Body of pancreas (tissue), 4 donors: ENCODE results near the gene USP36. TPM values are rescaled to one million over a fixed set of nuclear protein-coding genes. Genes with fewer than 3 reads are reported as not detected.

Experiments
- ATAC-seq: fragments of 150-250 bp; one replicate; pipeline ENCODE4 v1.9.1; 2016
- DNase-seq, 4 donors: peaks; one replicate each; pipeline ENCODE4 v3.0.0-alpha.2; 2019
- H3K27ac ChIP-seq, 4 donors: fragments of 200-600 bp; sonication (generic); 1 replicate in 3 of 4; 2 replicates in 1 of 4; pipeline versions ENCODE4 v1.5.1 to v1.6.1; 2016 to 2019; ENCODE audit warnings: mild to moderate bottlenecking in 1 of 4, mixed read lengths in 1 of 4, moderate library complexity in 1 of 4
- H3K27me3 ChIP-seq, 2 donors: fragments of 200-600 bp; sonication (generic); one replicate each; pipeline ENCODE4 v1.6.0; 2016; ENCODE audit warnings: mild to moderate bottlenecking in 1 of 2
- H3K36me3 ChIP-seq, 2 donors: fragments of 200-600 bp; sonication (generic); replicated peaks in 1 of 2; 2 replicates each; pipeline ENCODE4 v1.5.1; 2016; ENCODE audit warnings: low read depth in 2 of 2; ENCODE audit not compliant: insufficient read depth in 1 of 2
- H3K4me1 ChIP-seq: fragments of 200-600 bp; sonication (generic); one replicate; pipeline ENCODE4 v1.6.0; 2016
- H3K4me3 ChIP-seq, 2 donors: fragments of 200-600 bp; sonication (generic); 1 replicate in 1 of 2; 2 replicates in 1 of 2; pipeline ENCODE4 v1.5.1; 2016 to 2019
- H3K9me3 ChIP-seq, 3 donors: fragments of 200-600 bp; sonication (generic); 1 replicate in 2 of 3; 2 replicates in 1 of 3; pipeline ENCODE4 v1.5.1; 2016
- CTCF ChIP-seq, 7 experiments: fragments of 450-650 bp in 4 of 7; fragments of 200-600 bp in 3 of 7; sonication (generic) in 3 of 7; IDR thresholded peaks; one replicate each; pipeline ENCODE4 v1.5.1; 2016 to 2019; ENCODE audit warnings: antibody characterized with exemption in 7 of 7
- POLR2A ChIP-seq, 3 donors: fragments of 450-650 bp; IDR thresholded peaks; one replicate each; pipeline ENCODE4 v1.6.1; 2016; ENCODE audit warnings: antibody characterized with exemption in 3 of 3, mild to moderate bottlenecking in 2 of 3
- WGBS, 2 donors: methylation state at CpG; one replicate each; pipeline ENCODE4 v1.1.5; 2017; 5-methylcytosine and 5-hydroxymethylcytosine counted together
- intact Hi-C: fragments of 100-400 bp; cut with DNase I; formaldehyde crosslinking; loops from one replicate; pipeline ENCODE4 v1.15.1; 2023
- total RNA-seq, 2 donors: library from RNA; depleted of rRNA; stranded (reverse); fragments of >200 nt; gene quantifications; one replicate each; pipeline ENCODE4 v1.1.0, GENCODE V29; 2016

USP36 gene
- total RNA-seq, 2 donors from 2014 or later: 28.5 to 55.4 TPM

- ATAC-seq (no peak), DNase-seq (no peak)
- intact Hi-C loops: no loop called here
- no peak overlapping the region for H3K27ac ChIP-seq
- H3K4me1 ChIP-seq: no peaks in the 10 kb centered on the region
- 72 to 75% methylated on average over 6 of the region's 6 CpGs for WGBS, 2 donors
- no peaks in the 10 kb centered on the region for H3K27me3 ChIP-seq
- TF ChIP-seq POLR2A (IDR thresholded peaks at IDR 0.05) (no peak), CTCF (IDR thresholded peaks at IDR 0.05) (no peak)
- H3K9me3 ChIP-seq: no peaks in the 10 kb centered on the region
- H3K4me3 ChIP-seq: no peak overlapping the region
- H3K36me3 ChIP-seq: no peaks in the 10 kb centered on the region
These were observed 68.7 kb downstream of the USP36 start for GRCh38 chr17:78771758-78772382.

GRCh38 chr17:78769196-78769773 lies 71.3 kb downstream of the USP36 start:
- TF ChIP-seq POLR2A (IDR thresholded peaks at IDR 0.05) (no peak), CTCF (IDR thresholded peaks at IDR 0.05) (no peak)
- 96 to 99% methylated on average over 7 of the region's 7 CpGs for WGBS, 2 donors
- H3K9me3 ChIP-seq: no peaks in the 10 kb centered on the region
- no peak overlapping the region for H3K4me3 ChIP-seq
- H3K27me3 ChIP-seq: no peaks in the 10 kb centered on the region
- H3K27ac ChIP-seq: no peak overlapping the region
- H3K4me1 ChIP-seq: no peaks in the 10 kb centered on the region
- no peak for ATAC-seq
- no peak for DNase-seq
- no peaks in the 10 kb centered on the region for H3K36me3 ChIP-seq
- intact Hi-C loops: no loop called here

GRCh38 chr17:78767806-78768205 lies 72.8 kb downstream of the USP36 start:
- Histone ChIP-seq H3K4me1 (no peaks in the 10 kb centered on the region), H3K27ac (no peak overlapping the region), H3K27me3 (no peaks in the 10 kb centered on the region), H3K9me3 (no peaks in the 10 kb centered on the region), H3K36me3 (no peaks in the 10 kb centered on the region), H3K4me3 (no peak overlapping the region)
- TF ChIP-seq CTCF (IDR thresholded peaks at IDR 0.05) (no peak), POLR2A (IDR thresholded peaks at IDR 0.05) (no peak)
- ATAC-seq (no peak), DNase-seq (no peak)
- whole genome bisulfite sequencing, 2 donors: 67 to 69% methylated on average over 4 of the region's 4 CpGs
- intact Hi-C loops: no loop called here

GRCh38 chr17:78766743-78767294 lies 73.8 kb downstream of the USP36 start:
- DNase-seq: no peak
- H3K4me1 ChIP-seq: peaks cover 6% of the 10 kb centered on the region
- no peaks in the 10 kb centered on the region for H3K27me3 ChIP-seq
- no peak overlapping the region for H3K27ac ChIP-seq
- intact Hi-C loops: no loop called here
- no peaks in the 10 kb centered on the region for H3K9me3 ChIP-seq
- H3K4me3 ChIP-seq: no peak overlapping the region
- ATAC-seq: peak; percentile 23
- H3K36me3 ChIP-seq: no peaks in the 10 kb centered on the region
- WGBS, 2 donors: 79 to 81% methylated on average over 5 of the region's 5 CpGs
- TF ChIP-seq CTCF (IDR thresholded peaks at IDR 0.05) (no peak), POLR2A (IDR thresholded peaks at IDR 0.05) (no peak)

GRCh38 chr17:78766225-78766624 lies 74.4 kb downstream of the USP36 start:
- Histone ChIP-seq H3K27ac (no peak overlapping the region), H3K36me3 (no peaks in the 10 kb centered on the region), H3K4me1 (peaks cover 12% of the 10 kb centered on the region), H3K9me3 (no peaks in the 10 kb centered on the region), H3K4me3 (no peak overlapping the region), H3K27me3 (no peaks in the 10 kb centered on the region)
- WGBS, 2 donors: 71 to 75% methylated on average over 2 of the region's 2 CpGs
- TF ChIP-seq POLR2A (IDR thresholded peaks at IDR 0.05) (no peak), CTCF (IDR thresholded peaks at IDR 0.05) (no peak)
- ATAC-seq (no peak), DNase-seq (no peak)
- intact Hi-C loops: no loop called here
